ENCODE data around the gene GFI1B.
"Not testable (repeated sequence)": the region's sequence is repeated elsewhere in the genome, so short reads cannot be mapped to it uniquely, and the experiment has no call there.

The GFI1B gene

GRCh38 chr9:132978451-132979131 lies at the start of gene GFI1B:
Gene GFI1B (plus strand): TSS chr9:132978694. CDS start chr9:132986679, 7,985 bp downstream.
- no peak for DNase-seq

GRCh38 chr9:132931178-132931735 lies 47.2 kb upstream of the GFI1B start:
- no peak for DNase-seq

- no peak for DNase-seq
Observed at GRCh38 chr9:132935026-132935425, 43.5 kb upstream of the GFI1B start.

GRCh38 chr9:132937463-132937901 lies 41.0 kb upstream of the GFI1B start:
- DNase-seq: no peak

- DNase-seq: no peak
Observed at GRCh38 chr9:132939169-132939568, 39.3 kb upstream of the GFI1B start.

GRCh38 chr9:132942541-132943182 lies 35.8 kb upstream of the GFI1B start:
- DNase-seq: no peak

- DNase-seq: no peak
Observed at GRCh38 chr9:132943651-132944293, 34.7 kb upstream of the GFI1B start.

GRCh38 chr9:132944294-132945185 lies 34.0 kb upstream of the GFI1B start, which contains the start of gene TSC1:
Gene TSC1 (minus strand): TSS chr9:132944616. CDS start chr9:132928872, 15,744 bp downstream.
- DNase-seq: peak; percentile 99

GRCh38 chr9:132945186-132946130 lies 33.0 kb upstream of the GFI1B start:
- no peak for DNase-seq

- no peak for DNase-seq
Observed at GRCh38 chr9:132946211-132946610, 32.3 kb upstream of the GFI1B start.

GRCh38 chr9:132946631-132947295 lies 31.7 kb upstream of the GFI1B start:
- no peak for DNase-seq

- DNase-seq: no peak
Observed at GRCh38 chr9:132947756-132948155, 30.7 kb upstream of the GFI1B start.

GRCh38 chr9:132948482-132949050 lies 29.9 kb upstream of the GFI1B start:
- no peak for DNase-seq

GRCh38 chr9:132949709-132950108 lies 28.8 kb upstream of the GFI1B start:
- DNase-seq: no peak

GRCh38 chr9:132955123-132955522 lies 23.4 kb upstream of the GFI1B start:
- DNase-seq: no peak

- DNase-seq: no peak
Observed at GRCh38 chr9:132955768-132956167, 22.7 kb upstream of the GFI1B start.

GRCh38 chr9:132957805-132958204 lies 20.7 kb upstream of the GFI1B start:
- no peak for DNase-seq

- DNase-seq: no peak
Observed at GRCh38 chr9:132961002-132961401, 17.5 kb upstream of the GFI1B start.

- DNase-seq: no peak
Observed at GRCh38 chr9:132965478-132965877, 13.0 kb upstream of the GFI1B start.

- not testable (repeated sequence) for DNase-seq
Observed at GRCh38 chr9:132967908-132968307, 10.6 kb upstream of the GFI1B start.
